Umbilical cord (tissue), 2 donors: Measurements from ENCODE around the gene GPS1. TPM values are rescaled to one million over a fixed set of nuclear protein-coding genes. Genes with fewer than 3 reads are reported as not detected.

Experiments used
- DNase-seq: peaks from one replicate; pipeline ENCODE4 v3.0.0-alpha.2; 2015; ENCODE audit warnings: low spot score
- total RNA-seq: library from RNA; depleted of rRNA; stranded (reverse); fragments of >200 nt; gene quantifications from one replicate; pipeline ENCODE4 v1.2.3, GENCODE V29; 2014; ENCODE audit warnings: low replicate concordance; ENCODE audit not compliant: insufficient read depth

Gene GPS1
- total RNA-seq, 1 donor from 2014 or later, result 39.7 TPM

DNA sequence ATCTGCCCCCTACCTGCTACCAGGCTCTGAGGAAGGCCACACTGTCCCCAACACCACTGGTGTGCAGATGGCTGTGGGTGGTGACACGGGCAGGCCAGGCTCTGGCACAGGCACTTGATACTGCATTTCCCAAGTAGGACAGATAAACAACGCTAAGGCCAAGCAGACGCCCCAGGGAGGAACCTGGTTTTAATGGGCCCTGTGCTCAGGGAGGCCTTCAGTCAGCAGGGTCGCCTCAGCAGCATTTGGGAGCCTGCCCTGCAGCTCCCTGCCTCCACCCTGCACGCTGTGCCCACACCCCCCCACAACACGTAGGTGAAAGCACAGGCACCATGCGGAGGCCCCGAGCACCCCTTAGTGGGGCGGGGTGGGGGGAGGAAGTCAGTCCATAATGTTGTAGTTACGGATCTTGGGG is 49.6 kb downstream of the GPS1 start:
- DNase-seq, result no peak

DNA sequence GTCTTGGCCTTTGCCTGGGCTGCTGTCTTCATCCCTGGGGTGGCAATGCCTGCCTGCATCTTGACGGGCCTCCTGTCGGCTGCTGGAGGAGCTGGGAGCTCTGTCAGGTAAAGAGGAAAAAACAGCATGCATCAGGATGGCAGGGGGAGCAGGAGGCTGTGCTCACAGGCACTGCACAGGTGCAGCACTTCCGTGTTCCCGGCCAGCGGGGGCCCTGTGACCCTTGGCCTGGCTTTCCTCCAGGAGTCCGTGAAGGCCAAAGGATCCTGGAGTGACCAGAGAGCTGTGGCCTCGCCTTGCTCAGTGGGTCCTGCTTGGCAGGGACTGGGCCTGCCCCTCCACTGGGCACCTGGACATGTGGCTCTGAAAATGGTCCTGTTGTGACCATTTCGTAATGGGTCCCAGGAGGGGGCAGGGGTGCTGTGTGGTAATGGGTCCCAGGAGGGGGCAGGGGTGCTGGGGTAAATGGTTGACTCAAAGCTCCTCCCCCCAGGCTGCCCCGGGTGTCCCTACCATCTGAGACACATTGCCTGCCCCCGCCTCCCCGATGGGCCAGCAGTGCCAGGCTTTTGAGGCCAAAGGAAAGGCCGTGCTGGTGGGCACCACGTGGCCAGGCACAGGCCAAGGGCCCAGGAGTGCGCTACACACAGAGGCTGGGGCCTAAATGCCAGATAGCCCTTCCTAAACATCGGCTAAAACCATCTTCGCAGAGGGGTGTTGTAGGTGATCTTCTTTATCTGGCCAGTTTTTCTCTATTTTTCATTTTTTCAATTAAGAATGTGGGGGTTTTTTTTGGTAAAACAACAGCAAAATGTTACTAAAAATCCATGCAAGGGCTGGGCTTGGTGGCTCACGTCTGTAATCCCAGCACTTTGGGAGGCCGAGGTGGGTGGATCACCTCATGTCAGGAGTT is 50.3 kb downstream of the GPS1 start:
- no peak for DNase-seq

DNA sequence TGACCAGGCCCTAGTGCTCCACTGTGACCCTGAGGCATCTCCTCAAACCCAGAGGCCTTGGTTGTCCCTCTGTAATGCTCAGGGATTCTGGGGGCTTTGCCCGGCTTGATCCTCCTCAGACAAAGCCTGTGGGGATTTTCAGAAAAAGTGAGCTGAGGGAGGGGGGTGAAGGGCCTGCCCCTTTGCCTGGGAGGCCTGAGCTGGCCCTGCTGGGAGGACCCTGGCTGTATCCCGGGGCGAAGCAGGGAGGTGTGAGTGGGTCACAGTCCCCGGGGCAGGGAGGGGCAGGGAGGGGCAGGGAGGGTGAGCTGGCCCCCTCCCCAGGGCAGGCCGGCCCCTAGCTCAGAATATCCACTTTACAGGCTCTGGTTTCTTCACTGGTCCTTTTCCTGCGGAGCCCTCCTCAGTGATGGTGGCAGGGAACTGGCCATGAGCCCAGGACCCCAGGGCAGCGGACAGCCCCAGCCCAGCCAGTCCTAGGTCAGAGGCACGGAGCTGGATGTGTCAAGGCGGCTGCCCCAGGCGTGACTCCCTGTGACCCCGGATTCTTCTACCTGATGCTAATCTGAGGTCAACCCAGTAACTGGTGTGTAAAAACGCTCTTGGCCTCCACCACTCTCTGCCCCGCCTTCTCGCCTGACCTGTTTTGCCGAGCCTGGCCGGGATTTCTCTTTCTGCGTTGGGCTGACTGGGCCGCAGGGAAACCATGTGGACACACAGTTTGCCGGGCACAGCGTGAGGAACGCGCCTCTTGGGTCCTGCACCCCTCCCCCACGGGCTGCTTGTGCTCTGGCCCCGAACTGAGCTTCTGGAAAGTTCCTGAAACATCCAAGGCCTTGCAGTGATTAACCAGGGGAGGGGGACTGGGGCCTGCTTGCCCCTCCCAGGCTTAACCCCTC is 52.1 kb downstream of the GPS1 start:
- peak; percentile 86 for DNase-seq

DNA sequence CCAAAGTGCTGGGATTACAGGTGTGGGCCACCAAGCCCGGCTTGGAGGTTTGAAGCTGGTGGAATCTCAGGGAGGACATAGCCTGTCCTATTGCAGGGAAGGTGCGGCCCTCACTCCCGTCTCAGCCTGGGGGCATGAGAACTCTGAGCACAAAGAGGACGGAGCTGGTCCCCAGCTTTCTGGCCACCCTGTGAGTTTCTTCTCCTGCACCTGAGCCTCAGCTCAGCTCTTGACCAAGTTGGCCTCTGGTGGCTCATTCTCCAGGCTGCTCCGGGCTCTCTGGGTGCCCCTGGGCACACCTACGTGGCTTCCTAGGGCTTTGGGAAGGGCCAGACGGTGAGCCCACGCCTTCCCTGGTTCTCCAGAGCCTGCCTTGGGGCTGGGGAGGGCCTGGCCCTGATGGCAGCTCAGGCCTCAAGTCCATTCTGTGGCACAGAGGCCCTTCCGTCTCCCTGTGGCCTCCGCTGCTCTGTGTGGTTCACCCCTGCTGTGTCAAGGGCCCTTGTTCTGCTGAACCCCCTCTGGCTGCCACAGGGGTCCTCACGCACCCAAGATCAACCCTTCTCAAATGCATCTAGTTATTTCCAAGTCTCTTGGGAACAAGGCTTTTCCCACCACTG is 53.2 kb downstream of the GPS1 start:
- no peak for DNase-seq

DNA sequence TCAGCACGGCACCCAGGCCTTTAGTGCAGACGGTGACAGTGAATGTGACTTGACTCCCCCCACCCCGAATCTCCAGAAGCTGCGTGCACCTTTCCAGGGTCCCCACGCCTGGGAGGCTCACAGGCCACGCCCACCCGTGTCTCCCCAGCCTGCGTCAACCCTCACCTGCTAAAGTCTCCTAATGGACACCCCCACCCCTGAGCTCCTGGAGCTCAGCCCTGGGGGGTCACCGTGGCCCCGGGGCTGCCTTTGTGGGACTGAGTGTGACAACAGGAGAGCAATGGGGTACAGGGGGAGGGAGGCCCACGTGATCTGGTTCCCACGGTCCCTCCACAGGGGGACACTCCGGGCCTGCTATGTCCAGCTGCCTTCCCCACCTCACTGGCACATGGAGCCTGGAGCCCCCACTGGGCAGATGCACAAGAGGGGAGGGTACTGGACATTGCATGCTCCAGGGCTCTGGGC is 53.8 kb downstream of the GPS1 start:
- DNase-seq, result no peak

DNA sequence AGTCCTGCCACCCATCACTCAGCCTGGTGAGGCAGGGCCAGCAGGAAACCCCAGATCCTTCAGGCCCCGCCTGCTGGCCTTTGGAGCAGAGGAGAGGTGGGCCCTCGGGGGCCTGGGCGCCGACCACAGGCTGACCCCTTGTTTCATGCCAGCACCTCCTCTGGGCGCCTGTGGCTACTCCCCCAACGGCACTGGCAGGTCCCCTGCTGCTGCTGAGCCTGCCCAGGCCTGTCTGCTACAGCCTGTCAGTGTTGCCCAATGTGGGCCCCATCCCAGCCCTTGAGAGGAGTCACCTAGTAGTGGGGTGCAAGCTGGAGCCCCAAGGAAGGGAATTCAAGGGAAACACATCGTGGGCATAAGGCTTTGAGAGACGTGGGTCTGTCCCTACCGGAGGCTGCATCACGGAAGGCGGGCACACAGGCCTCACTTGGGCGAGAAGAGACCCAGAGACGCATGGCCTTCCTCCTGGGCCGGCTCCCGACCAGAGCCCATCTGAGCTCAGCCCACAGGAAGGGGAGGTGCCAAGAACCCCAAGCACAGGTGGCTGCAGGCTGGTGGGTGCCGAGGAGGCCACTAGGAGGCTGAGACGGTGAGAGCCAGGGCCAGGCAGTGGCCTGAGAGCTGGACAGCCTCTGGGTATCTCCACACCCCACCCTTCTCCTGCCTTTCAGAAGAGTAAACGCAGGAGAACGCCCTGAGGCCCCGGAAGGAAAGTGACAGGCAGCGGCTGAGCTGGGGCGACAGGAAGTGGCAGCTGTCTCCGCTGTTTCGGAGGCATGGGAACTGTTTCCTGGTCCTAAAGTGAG is 54.4 kb downstream of the GPS1 start:
- DNase-seq, result peak; percentile 50

DNA sequence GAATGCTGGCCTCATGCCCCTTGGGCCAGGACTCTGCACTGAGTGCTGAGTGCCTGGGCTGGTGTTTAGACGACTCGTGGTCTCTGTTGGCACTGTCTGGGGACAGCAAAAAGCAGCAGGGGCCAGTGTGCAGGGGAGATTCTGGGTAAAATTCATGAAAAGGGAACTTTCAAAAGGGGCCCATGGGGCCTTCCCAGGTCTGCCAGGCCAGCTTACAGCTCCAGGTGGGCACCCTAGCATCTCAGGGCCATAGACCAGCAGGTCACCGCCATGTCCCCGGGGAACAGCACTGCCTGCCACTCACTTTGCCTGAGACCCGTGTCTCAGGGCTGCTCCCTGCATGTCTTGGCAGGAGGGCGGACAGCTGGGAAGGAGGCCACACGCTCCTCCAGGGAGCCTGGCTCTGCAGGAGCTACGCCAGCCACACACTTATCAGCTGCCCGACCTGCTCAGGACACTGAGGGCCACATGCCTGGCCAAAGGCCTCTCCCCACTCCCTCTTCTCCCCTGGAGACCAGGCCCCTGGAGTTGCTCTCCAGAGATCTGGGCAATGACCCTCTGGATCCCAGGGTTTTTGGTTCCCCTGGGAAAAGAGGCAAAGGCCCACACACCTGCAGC is 55.1 kb downstream of the GPS1 start:
- DNase-seq, result no peak

Other genes with a start within 250 kb of the GPS1 start
- 2.9 TPM for gene GCGR, start 247.7 kb upstream of the GPS1 start, total RNA-seq
- 64.0 TPM for gene MCRIP1, start 218.6 kb upstream of the GPS1 start, total RNA-seq
- gene PPP1R27, start 216.8 kb upstream of the GPS1 start, total RNA-seq, result 4.1 TPM
- 844 TPM for gene P4HB, start 191.4 kb upstream of the GPS1 start, total RNA-seq
- gene ARHGDIA, start 180.6 kb upstream of the GPS1 start, total RNA-seq, result 57.5 TPM
- gene ALYREF, start 160.3 kb upstream of the GPS1 start, total RNA-seq, result 96.8 TPM
- 103 TPM for gene ANAPC11, start 160.2 kb upstream of the GPS1 start, total RNA-seq
- 1.4 TPM for gene NPB, start 149.7 kb upstream of the GPS1 start, total RNA-seq
- gene PCYT2, start 140.5 kb upstream of the GPS1 start, total RNA-seq, result 21.2 TPM
- 9.9 TPM for gene SIRT7, start 133.7 kb upstream of the GPS1 start, total RNA-seq
- 8.4 TPM for gene MAFG, start 124.2 kb upstream of the GPS1 start, total RNA-seq
- 77.5 TPM for gene PYCR1, start 114.6 kb upstream of the GPS1 start, total RNA-seq
- gene MYADML2, start 104.7 kb upstream of the GPS1 start, total RNA-seq, result 0.72 TPM
- not detected for gene NOTUM, start 90.7 kb upstream of the GPS1 start, total RNA-seq
- gene ASPSCR1, start 74.3 kb upstream of the GPS1 start, total RNA-seq, result 24.1 TPM
- 1.2 TPM for gene CENPX, start 29.0 kb upstream of the GPS1 start, total RNA-seq
- 4.6 TPM for gene LRRC45, start 28.6 kb upstream of the GPS1 start, total RNA-seq
- gene RAC3, start 20.2 kb upstream of the GPS1 start, total RNA-seq, result 8.7 TPM
- gene DCXR, start 14.2 kb upstream of the GPS1 start, total RNA-seq, result 22.4 TPM
- gene RFNG, start 87 bp upstream of the GPS1 start, total RNA-seq, result 33.2 TPM
- 83.3 TPM for gene DUS1L, start 13.9 kb downstream of the GPS1 start, total RNA-seq
- 14.2 TPM for gene FASN, start 46.3 kb downstream of the GPS1 start, total RNA-seq
- gene CCDC57, start 160.9 kb downstream of the GPS1 start, total RNA-seq, result 17.1 TPM
- 140 TPM for gene SLC16A3, start 177.1 kb downstream of the GPS1 start, total RNA-seq
- gene CSNK1D, start 221.8 kb downstream of the GPS1 start, total RNA-seq, result 50.3 TPM